Brain pericyte (primary cell): ENCODE results near the gene OXT.

ENCODE experiments used
- DNase-seq: peaks from one replicate; pipeline ENCODE4 v3.0.0-alpha.2; 2012; ENCODE audit warnings: low read depth, low spot score

OXT gene

GRCh38 chr20:3084283-3084985 lies 13.0 kb downstream of the OXT start, which contains the start of gene AVP:
TSS of gene AVP (minus strand) at chr20:3084724. CDS start at chr20:3084674, 50 bp downstream.
- DNase-seq = no peak

- DNase-seq = no peak
These were observed 13.6 kb downstream of the OXT start for GRCh38 chr20:3084986-3085360.

GRCh38 chr20:3085571-3086072 lies 14.2 kb downstream of the OXT start:
- DNase-seq = no peak

- no peak for DNase-seq
These were observed 16.6 kb downstream of the OXT start for GRCh38 chr20:3088031-3088430.

GRCh38 chr20:3090565-3090964 lies 19.1 kb downstream of the OXT start:
- no peak for DNase-seq

GRCh38 chr20:3092611-3093379 lies 21.4 kb downstream of the OXT start:
- DNase-seq = no peak

GRCh38 chr20:3093861-3094361 lies 22.5 kb downstream of the OXT start:
- DNase-seq = no peak

GRCh38 chr20:3094848-3095629 lies 23.6 kb downstream of the OXT start:
- no peak for DNase-seq

GRCh38 chr20:3100480-3100879 lies 29.1 kb downstream of the OXT start:
- no peak for DNase-seq

- no peak for DNase-seq
These were observed 29.8 kb downstream of the OXT start for GRCh38 chr20:3101251-3101650.

GRCh38 chr20:3101737-3102574 lies 30.5 kb downstream of the OXT start:
- DNase-seq = no peak

- no peak for DNase-seq
These were observed 31.4 kb downstream of the OXT start for GRCh38 chr20:3102575-3103368.

GRCh38 chr20:3103369-3104032 lies 32.1 kb downstream of the OXT start:
- no peak for DNase-seq

- no peak for DNase-seq
These were observed 34.1 kb downstream of the OXT start for GRCh38 chr20:3105256-3106137.

- no peak for DNase-seq
These were observed 34.8 kb downstream of the OXT start for GRCh38 chr20:3106185-3106584.

GRCh38 chr20:3106658-3107463 lies 35.4 kb downstream of the OXT start:
- no peak for DNase-seq

- no peak for DNase-seq
These were observed 36.1 kb downstream of the OXT start for GRCh38 chr20:3107464-3108025.
